Nephron (organoid): ENCODE measurements around the gene GALNT14.

Source experiments
- H3K27ac Mint-ChIP-seq, 3 experiments: 2 replicates each; pipeline ENCODE4 v1.8.0; 2020; ENCODE audit warnings: mixed read lengths in 3 of 3, mild to moderate bottlenecking in 2 of 3, moderate library complexity in 1 of 3
- H3K27me3 Mint-ChIP-seq: 2 replicates; pipeline ENCODE4 v1.8.0; 2021; ENCODE audit warnings: low read depth, mild to moderate bottlenecking, moderate library complexity, mixed read lengths
- H3K36me3 Mint-ChIP-seq: 2 replicates; pipeline ENCODE4 v1.8.0; 2020; ENCODE audit warnings: low read depth, mixed read lengths
- H3K4me1 Mint-ChIP-seq: 2 replicates; pipeline ENCODE4 v1.8.0; 2020; ENCODE audit warnings: mixed read lengths
- H3K4me3 Mint-ChIP-seq, 3 experiments: 2 replicates each; pipeline ENCODE4 v1.8.0; 2020; ENCODE audit warnings: mild to moderate bottlenecking in 3 of 3, mixed read lengths in 3 of 3, moderate library complexity in 2 of 3
- H3K9me3 Mint-ChIP-seq: 2 replicates; pipeline ENCODE4 v1.8.0; 2020; ENCODE audit warnings: mixed read lengths
- TF ChIP-seq, protein P1 (sequence below), 3 experiments: fragments of 200-600 bp; sonication (generic); IDR thresholded peaks; one replicate each; pipeline ENCODE4 v1.5.0; 2021; ENCODE audit warnings: antibody characterized with exemption in 3 of 3; ENCODE audit not compliant: unreplicated experiment in 3 of 3

Gene GALNT14

DNA sequence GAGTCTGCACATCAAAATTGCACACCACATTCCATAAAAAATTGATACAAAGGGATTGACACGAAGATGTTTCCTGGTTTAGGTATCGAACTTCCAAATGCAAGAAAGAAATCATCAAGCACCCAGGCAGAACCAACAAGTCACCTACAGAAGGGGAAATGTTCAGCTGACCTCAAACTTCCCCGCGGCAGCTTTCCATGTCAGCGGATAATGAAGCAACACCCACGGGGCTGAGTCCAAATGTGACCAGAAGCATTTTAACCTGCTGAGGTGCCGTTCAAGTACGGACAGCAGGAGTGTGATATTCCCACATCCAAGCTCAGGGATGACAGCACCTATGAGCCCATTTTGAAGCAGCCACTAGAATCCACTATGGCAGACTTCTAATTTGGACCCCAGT is 124.9 kb downstream of the GALNT14 start:
- H3K36me3 Mint-ChIP-seq = no peaks in the 10 kb centered on the region
- no peaks in the 10 kb centered on the region for H3K4me1 Mint-ChIP-seq
- H3K27me3 Mint-ChIP-seq = peaks cover 77% of the 10 kb centered on the region
- peaks cover 3% of the 10 kb centered on the region for H3K9me3 Mint-ChIP-seq
- TF ChIP-seq, protein P1, sequence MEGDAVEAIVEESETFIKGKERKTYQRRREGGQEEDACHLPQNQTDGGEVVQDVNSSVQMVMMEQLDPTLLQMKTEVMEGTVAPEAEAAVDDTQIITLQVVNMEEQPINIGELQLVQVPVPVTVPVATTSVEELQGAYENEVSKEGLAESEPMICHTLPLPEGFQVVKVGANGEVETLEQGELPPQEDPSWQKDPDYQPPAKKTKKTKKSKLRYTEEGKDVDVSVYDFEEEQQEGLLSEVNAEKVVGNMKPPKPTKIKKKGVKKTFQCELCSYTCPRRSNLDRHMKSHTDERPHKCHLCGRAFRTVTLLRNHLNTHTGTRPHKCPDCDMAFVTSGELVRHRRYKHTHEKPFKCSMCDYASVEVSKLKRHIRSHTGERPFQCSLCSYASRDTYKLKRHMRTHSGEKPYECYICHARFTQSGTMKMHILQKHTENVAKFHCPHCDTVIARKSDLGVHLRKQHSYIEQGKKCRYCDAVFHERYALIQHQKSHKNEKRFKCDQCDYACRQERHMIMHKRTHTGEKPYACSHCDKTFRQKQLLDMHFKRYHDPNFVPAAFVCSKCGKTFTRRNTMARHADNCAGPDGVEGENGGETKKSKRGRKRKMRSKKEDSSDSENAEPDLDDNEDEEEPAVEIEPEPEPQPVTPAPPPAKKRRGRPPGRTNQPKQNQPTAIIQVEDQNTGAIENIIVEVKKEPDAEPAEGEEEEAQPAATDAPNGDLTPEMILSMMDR (IDR thresholded peaks at IDR 0.05; ENCODE audit: unreplicated experiment in 3 of 3) = no peak
- no peak overlapping the region for H3K27ac Mint-ChIP-seq
- H3K4me3 Mint-ChIP-seq = no peak overlapping the region

DNA sequence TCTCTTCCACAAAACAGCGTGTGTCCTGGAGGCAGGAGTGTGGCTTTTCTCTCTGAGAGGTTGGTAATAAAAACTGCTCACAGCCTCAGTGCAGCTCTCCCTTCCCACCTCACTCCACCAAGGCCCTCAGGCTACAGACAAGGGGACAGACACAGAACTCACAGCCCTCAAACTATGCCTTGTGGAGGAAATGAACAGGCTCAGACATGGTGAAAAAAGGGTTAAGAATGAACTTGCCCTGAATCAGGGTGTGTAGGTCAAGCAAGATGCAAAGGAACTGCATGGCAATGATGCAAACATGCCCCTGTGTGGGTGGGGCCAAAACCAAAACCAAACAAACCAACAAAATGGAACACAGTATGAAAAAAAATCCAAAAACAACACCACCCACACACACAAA is 125.8 kb downstream of the GALNT14 start:
- Mint-ChIP-seq H3K4me3 (no peak overlapping the region), H3K27ac (peak overlapping the region in 1 of 3 experiments; percentile 49), H3K36me3 (no peaks in the 10 kb centered on the region), H3K9me3 (peaks cover 3% of the 10 kb centered on the region), H3K4me1 (peaks cover 5% of the 10 kb centered on the region), H3K27me3 (peaks cover 80% of the 10 kb centered on the region)
- TF ChIP-seq, protein P1 (IDR thresholded peaks at IDR 0.05; ENCODE audit: unreplicated experiment in 3 of 3) = no peak

DNA sequence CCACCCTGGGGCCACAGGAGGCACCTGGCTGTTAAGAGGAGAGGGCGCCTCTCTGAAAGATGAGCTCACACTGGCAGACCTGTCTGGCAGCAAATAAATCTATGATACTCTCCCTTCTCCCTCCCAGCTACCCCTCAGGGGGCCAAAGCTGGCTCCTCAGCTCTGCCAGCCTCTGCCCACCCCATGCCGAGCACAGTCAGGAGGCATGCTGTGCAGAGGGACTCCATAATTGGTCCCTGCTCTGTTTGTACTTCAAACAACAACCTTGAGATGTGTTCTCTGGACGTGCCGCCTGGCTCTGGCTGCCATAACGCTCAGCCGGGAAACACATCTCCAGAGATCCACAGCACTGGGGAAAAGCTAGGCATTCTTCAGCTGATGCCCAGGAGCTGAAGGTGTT is 126.7 kb downstream of the GALNT14 start:
- H3K4me1 Mint-ChIP-seq = peaks cover 10% of the 10 kb centered on the region
- no peak overlapping the region for H3K4me3 Mint-ChIP-seq
- H3K36me3 Mint-ChIP-seq = no peaks in the 10 kb centered on the region
- TF ChIP-seq, protein P1 (IDR thresholded peaks at IDR 0.05; ENCODE audit: unreplicated experiment in 3 of 3) = no peak
- H3K27me3 Mint-ChIP-seq = peaks cover 81% of the 10 kb centered on the region
- peaks cover 3% of the 10 kb centered on the region for H3K9me3 Mint-ChIP-seq
- H3K27ac Mint-ChIP-seq = no peak overlapping the region

DNA sequence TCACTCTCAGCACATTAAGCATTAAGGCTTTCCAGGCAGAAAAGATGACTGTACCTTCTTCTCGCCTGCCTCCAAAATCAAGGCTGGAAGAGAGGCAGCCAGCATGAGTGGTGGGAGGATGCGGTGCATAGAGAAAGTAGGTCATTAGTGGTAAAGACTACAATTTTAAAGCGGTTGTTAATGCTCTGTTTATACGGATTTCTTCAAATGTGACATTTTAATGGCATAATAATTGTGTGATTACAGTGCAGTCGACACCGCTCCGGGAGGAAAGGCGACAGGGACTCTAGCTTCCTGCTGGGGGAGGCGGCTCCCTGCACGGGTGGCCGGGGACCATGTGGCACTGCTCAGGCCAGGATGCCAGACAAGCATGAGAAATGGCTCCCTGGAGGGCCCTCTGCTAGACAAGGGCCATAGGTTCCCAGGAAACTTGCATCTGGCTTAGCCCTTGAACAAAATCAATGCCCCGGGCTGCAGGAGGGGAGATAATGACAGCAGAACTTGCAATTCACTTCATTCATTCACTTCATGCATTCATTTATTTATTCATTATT is 129.6 kb downstream of the GALNT14 start:
- Mint-ChIP-seq H3K27ac (no peak overlapping the region), H3K4me3 (no peak overlapping the region), H3K27me3 (peaks cover 90% of the 10 kb centered on the region), H3K4me1 (peaks cover 21% of the 10 kb centered on the region), H3K36me3 (no peaks in the 10 kb centered on the region), H3K9me3 (peaks cover 3% of the 10 kb centered on the region)
- TF ChIP-seq, protein P1 (IDR thresholded peaks at IDR 0.05; ENCODE audit: unreplicated experiment in 3 of 3) = no peak

DNA sequence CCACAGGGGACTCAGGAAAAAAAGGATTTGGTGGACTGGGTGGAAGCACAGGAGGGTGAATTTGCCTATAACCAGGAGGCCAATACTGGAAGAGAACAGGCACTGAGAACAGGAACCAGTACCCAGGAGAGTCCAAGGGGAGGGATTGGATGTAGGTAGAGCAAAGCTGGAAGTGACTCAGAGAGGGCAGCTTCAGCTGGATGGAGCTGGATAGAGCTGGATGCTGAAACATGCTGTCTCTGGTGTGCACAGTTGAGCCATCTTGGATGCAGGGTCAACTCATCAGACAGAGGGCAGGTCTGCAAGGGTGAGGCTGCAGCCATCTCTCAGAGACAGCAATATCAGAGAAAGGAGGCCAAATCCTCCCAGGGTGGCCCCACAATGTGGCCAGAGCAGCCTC is 134.0 kb downstream of the GALNT14 start:
- H3K27ac Mint-ChIP-seq = peak overlapping the region in 1 of 3 experiments; percentile 22
- H3K9me3 Mint-ChIP-seq = no peaks in the 10 kb centered on the region
- H3K4me1 Mint-ChIP-seq = peaks cover 36% of the 10 kb centered on the region
- H3K4me3 Mint-ChIP-seq = no peak overlapping the region
- TF ChIP-seq, protein P1 (IDR thresholded peaks at IDR 0.05; ENCODE audit: unreplicated experiment in 3 of 3) = no peak
- peaks cover 71% of the 10 kb centered on the region for H3K27me3 Mint-ChIP-seq
- no peaks in the 10 kb centered on the region for H3K36me3 Mint-ChIP-seq

DNA sequence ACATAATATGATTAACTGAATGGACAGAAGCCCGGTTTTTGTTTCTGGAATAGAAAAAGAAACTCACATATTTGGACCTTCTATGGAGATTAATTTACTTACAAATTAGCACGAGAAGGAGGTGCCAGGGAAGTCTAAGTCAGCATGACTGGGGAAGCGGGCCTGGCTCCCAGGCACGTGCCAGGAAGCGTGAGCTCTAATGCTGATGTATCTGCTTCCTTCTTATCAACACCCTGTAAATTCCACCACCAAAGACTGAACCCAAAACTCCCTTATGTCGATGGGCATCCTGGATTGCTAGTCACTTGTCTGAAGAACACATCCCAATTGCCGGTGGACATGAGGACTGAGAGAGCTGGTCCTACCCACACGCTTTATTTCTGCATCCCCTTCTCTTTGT is 134.5 kb downstream of the GALNT14 start:
- Mint-ChIP-seq H3K9me3 (no peaks in the 10 kb centered on the region), H3K36me3 (no peaks in the 10 kb centered on the region), H3K4me1 (peaks cover 38% of the 10 kb centered on the region), H3K4me3 (no peak overlapping the region), H3K27ac (peak overlapping the region in 2 of 3 experiments; percentile 6 to 22), H3K27me3 (peaks cover 69% of the 10 kb centered on the region)
- TF ChIP-seq, protein P1 (IDR thresholded peaks at IDR 0.05; ENCODE audit: unreplicated experiment in 3 of 3) = no peak
